GM12878 (cell line): Measurements from ENCODE around the gene CHMP3. TPM values are rescaled to one million over a fixed set of nuclear protein-coding genes. Genes with fewer than 3 reads are reported as not detected.

Source experiments
- ATAC-seq: fragments of 200-7000 bp; cut with Tn5 transposase; 3 replicates; pipeline ENCODE4 v1.9.1; 2020; ENCODE audit warnings: mild to moderate bottlenecking, moderate library complexity
- BruUV-seq: library from RNA; stranded (reverse); fragments of 400-500 nt; replicated peaks from 2 replicates; lab custom pipeline; 2021; lab: Mats Ljungman, UMichigan
- CTCF ChIA-PET: fragments of 300-600 bp; sonication (Branson Sonifier 250); formaldehyde crosslinking; extraction: SDS; loops from one replicate; lab custom pipeline; 2021; ENCODE audit warnings: inconsistent platforms; lab: Yijun Ruan, JAX
- POLR2A ChIA-PET: fragments of 350-600 bp; formaldehyde crosslinking; extraction: SDS; loops from one replicate; lab custom pipeline; 2021; ENCODE audit warnings: inconsistent platforms; lab: Charles Lee
- RAD21 ChIA-PET: fragments of 300-600 bp; sonication (Branson Sonifier 250); formaldehyde crosslinking; loops from one replicate; lab custom pipeline; 2023; ENCODE audit warnings: antibody characterized with exemption; ENCODE audit not compliant: unreplicated experiment; lab: Charles Lee
- SMC1A ChIA-PET: fragments of 300-600 bp; sonication (Branson Sonifier 250); formaldehyde crosslinking; loops from one replicate; lab custom pipeline; 2023; ENCODE audit not compliant: unreplicated experiment, uncharacterized antibody; lab: Charles Lee
- DNase-seq: peaks from one replicate; pipeline ENCODE4 v3.0.0-alpha.2; 2011; ENCODE audit warnings: low read depth, low spot score
- FAIRE-seq: peaks from 3 replicates; lab custom pipeline; 2011; peaks lifted over from hg19 to GRCh38; lab: Jason Lieb, UNC
- H2AFZ ChIP-seq: 2 replicates; pipeline ENCODE4 v1.6.0; 2011; ENCODE audit warnings: low read depth, low read length, control low read depth; ENCODE audit not compliant: control insufficient read depth
- H3K27ac ChIP-seq: 2 replicates; pipeline ENCODE4 v1.5.1; 2011; ENCODE audit warnings: control low read depth; ENCODE audit not compliant: control insufficient read depth, insufficient read depth
- H3K27me3 ChIP-seq, 2 experiments: replicated peaks in 1 of 2; 2 replicates each; pipeline versions ENCODE4 v1.6.0 to v1.6.1; 2011; ENCODE audit warnings: low read length in 1 of 2; ENCODE audit not compliant: control insufficient read depth in 2 of 2, insufficient read depth in 2 of 2
- H3K36me3 ChIP-seq, 2 experiments: 2 replicates each; pipeline ENCODE4 v1.5.1; 2011; ENCODE audit warnings: low read length in 1 of 2; ENCODE audit not compliant: control insufficient read depth in 2 of 2, insufficient read depth in 2 of 2
- H3K4me1 ChIP-seq: 2 replicates; pipeline ENCODE4 v1.6.1; 2011; ENCODE audit warnings: mild to moderate bottlenecking, low read length, moderate library complexity, mixed read lengths; ENCODE audit not compliant: control insufficient read depth, insufficient read depth
- H3K4me2 ChIP-seq: 2 replicates; pipeline ENCODE4 v1.6.0; 2011; ENCODE audit warnings: control low read depth; ENCODE audit not compliant: control insufficient read depth, insufficient read depth
- H3K4me3 ChIP-seq: fragments of 200-600 bp; sonication (generic); 2 replicates; pipeline ENCODE4 v1.5.1; 2016
- H3K79me2 ChIP-seq: 2 replicates; pipeline ENCODE4 v1.6.0; 2011; ENCODE audit warnings: low read length; ENCODE audit not compliant: control insufficient read depth, insufficient read depth
- H3K9ac ChIP-seq: 2 replicates; pipeline ENCODE4 v1.8.0; 2011; ENCODE audit warnings: low read length, control low read depth, mixed read lengths; ENCODE audit not compliant: control insufficient read depth, insufficient read depth
- H3K9me3 ChIP-seq: replicated peaks from 3 replicates; pipeline ENCODE4 v1.5.1; 2011; ENCODE audit warnings: mild to moderate bottlenecking, low read length; ENCODE audit not compliant: control insufficient read depth, insufficient read depth
- H4K20me1 ChIP-seq: 2 replicates; pipeline ENCODE4 v1.6.0; 2011; ENCODE audit not compliant: control insufficient read depth, insufficient read depth
- BCL3 ChIP-seq: IDR thresholded peaks from 2 replicates; pipeline ENCODE4 v1.6.1; 2011; ENCODE audit warnings: borderline replicate concordance, low read depth, mild to moderate bottlenecking, moderate library complexity, low read length; ENCODE audit not compliant: insufficient read depth, poor library complexity, severe bottlenecking
- BMI1 ChIP-seq: fragments of 450-650 bp; IDR thresholded peaks from 2 replicates; pipeline ENCODE4 v1.6.1; 2016; ENCODE audit warnings: mild to moderate bottlenecking, moderate library complexity, borderline replicate concordance
- CEBPB ChIP-seq, 2 experiments: fragments of 150-350 bp in 1 of 2; IDR thresholded peaks; 2 replicates each; pipeline ENCODE4 v1.6.1; 2012 to 2014; ENCODE audit warnings: low read depth in 2 of 2, low read length in 2 of 2, borderline replicate concordance in 1 of 2, inconsistent platforms in 1 of 2
- CTCF ChIP-seq, 3 experiments: IDR thresholded peaks in 2 of 3; conservative IDR thresholded peaks in 1 of 3; 2 replicates each; pipeline ENCODE4 v1.5.1; 2011; ENCODE audit warnings: low read depth in 3 of 3, low read length in 3 of 3, mild to moderate bottlenecking in 3 of 3, control low read depth in 2 of 3, moderate library complexity in 2 of 3, inconsistent platforms in 1 of 3, mixed read lengths in 1 of 3; ENCODE audit not compliant: control insufficient read depth in 2 of 3, insufficient read depth in 1 of 3; ENCODE audit errors: extremely low read depth in 1 of 3
- DPF2 ChIP-seq: fragments of 450-650 bp; IDR thresholded peaks from 2 replicates; pipeline ENCODE4 v1.6.1; 2017; ENCODE audit warnings: mild to moderate bottlenecking
- EED ChIP-seq: sonication (generic); IDR thresholded peaks from 2 replicates; pipeline ENCODE4 v1.6.1; 2016; ENCODE audit warnings: antibody characterized with exemption, low read depth
- ESRRA ChIP-seq: IDR thresholded peaks from 2 replicates; pipeline ENCODE4 v1.6.1; 2012; ENCODE audit warnings: mild to moderate bottlenecking, low read length, improper control_type of control experiment
- HDAC2 ChIP-seq: fragments of 200-600 bp; sonication (generic); IDR thresholded peaks from 2 replicates; pipeline ENCODE4 v1.6.1; 2017
- IKZF2 ChIP-seq, 2 experiments: fragments of 450-650 bp; IDR thresholded peaks; 2 replicates each; pipeline ENCODE4 v1.6.1; 2017; ENCODE audit warnings: mild to moderate bottlenecking in 2 of 2, moderate library complexity in 2 of 2
- NFYB ChIP-seq: IDR thresholded peaks from 2 replicates; pipeline ENCODE4 v1.6.1; 2011; ENCODE audit warnings: low read depth, mild to moderate bottlenecking, low read length, improper control_type of control experiment, moderate library complexity; ENCODE audit not compliant: insufficient read depth
- RAD21 ChIP-seq: IDR thresholded peaks from 2 replicates; pipeline ENCODE4 v1.6.1; 2011; ENCODE audit warnings: mild to moderate bottlenecking, low read depth, low read length, moderate library complexity; ENCODE audit not compliant: insufficient read depth
- RB1 ChIP-seq: fragments of 450-650 bp; formaldehyde crosslinking; IDR thresholded peaks from 2 replicates; pipeline ENCODE4 v1.6.1; 2017; ENCODE audit warnings: mild to moderate bottlenecking, borderline replicate concordance
- SIX5 ChIP-seq: IDR thresholded peaks from 2 replicates; pipeline ENCODE4 v1.6.1; 2011; ENCODE audit warnings: mild to moderate bottlenecking, low read depth, low read length, moderate library complexity; ENCODE audit not compliant: severe bottlenecking
- SPI1 ChIP-seq: IDR thresholded peaks from 2 replicates; pipeline ENCODE4 v1.6.1; 2011; ENCODE audit warnings: low read depth, mild to moderate bottlenecking, low read length, moderate library complexity, borderline replicate concordance; ENCODE audit not compliant: insufficient read depth
- SRF ChIP-seq, 2 experiments: IDR thresholded peaks; 2 replicates each; pipeline ENCODE4 v1.6.1; 2011; ENCODE audit warnings: low read depth in 2 of 2, low read length in 2 of 2, mild to moderate bottlenecking in 1 of 2, moderate library complexity in 1 of 2
- STAT1 ChIP-seq: fragments of 450-650 bp; conservative IDR thresholded peaks from 2 replicates; pipeline ENCODE4 v1.6.1; 2014; ENCODE audit warnings: antibody characterized with exemption, mild to moderate bottlenecking
- YY1 ChIP-seq: IDR thresholded peaks from 2 replicates; pipeline ENCODE4 v1.6.1; 2011; ENCODE audit warnings: low read depth, mild to moderate bottlenecking, low read length
- ZBED1 ChIP-seq: IDR thresholded peaks from 2 replicates; pipeline ENCODE4 v1.6.1; 2016; ENCODE audit warnings: borderline replicate concordance
- ZNF687 ChIP-seq: fragments of 450-650 bp; IDR thresholded peaks from 2 replicates; pipeline ENCODE4 v1.6.1; 2017; ENCODE audit warnings: mild to moderate bottlenecking, moderate library complexity
- WGBS: methylation state at CpG from one replicate; pipeline ENCODE4 v1.1.6; 2016; ENCODE audit warnings: low lambda C conversion rate; ENCODE audit not compliant: insufficient replicate concordance, insufficient coverage; ENCODE audit errors: missing lambda C conversion rate; 5-methylcytosine and 5-hydroxymethylcytosine counted together
- in situ Hi-C: fragments of 300-500 bp; cut with MboI; formaldehyde crosslinking; loops from 9 replicates; pipeline ENCODE4 v1.14.3; 2018; ENCODE audit warnings: mixed read lengths
- intact Hi-C: fragments of 100-400 bp; cut with micrococcal nuclease; formaldehyde crosslinking; loops from one replicate; pipeline ENCODE4 v1.14.2; 2022; ENCODE audit not compliant: unreplicated experiment
- polyA plus RNA-seq, 11 experiments: library from polyadenylated mRNA; depleted of rRNA in 4 of 11; unstranded in 6 of 11; stranded (reverse) in 5 of 11; fragments of >200 nt; fragmentation: Nextera tagmentation in 4 of 11; fragmentation: Illumina TruSeq in 1 of 11; extraction: Ambion mirVana in 4 of 11; extraction: Trizol in 1 of 11; gene quantifications; 1 replicate in 1 of 11; 2 replicates in 10 of 11; pipeline versions ENCODE4 v1.2.1 to v1.2.3, GENCODE V29; 2011 to 2016; ENCODE audit warnings: inconsistent platforms in 2 of 11, missing spikeins in 2 of 11, low read depth in 1 of 11
- total RNA-seq, 4 experiments: library from RNA; depleted of rRNA in 3 of 4; stranded (reverse); fragments of >200 nt in 3 of 4; fragmentation: Illumina TruSeq in 1 of 4; extraction: Trizol in 1 of 4; gene quantifications; 2 replicates each; pipeline versions ENCODE4 v1.2.1 to v1.2.3, GENCODE V29; 2013 to 2021

The CHMP3 gene
- total and polyA plus RNA-seq, 10 of the 15 experiments (the other 5 are each of a cell fraction or from before 2014, with no cell fraction given): 22.5 to 56.8 (median 32.5) TPM

GRCh38 chr2:86542814-86543213 is 20.4 kb downstream of the CHMP3 start:
- H3K4me1 ChIP-seq: no peaks in the 10 kb centered on the region
- SMC1A ChIA-PET: no interaction called here
- no peak overlapping the region for H2AFZ ChIP-seq
- H3K36me3 ChIP-seq: no peaks in the 10 kb centered on the region; a peak in 1 of 4 replicates
- no peak overlapping the region for H3K4me3 ChIP-seq
- CTCF ChIA-PET: interaction anchor here (1.0 kb wide), 1 partner anchor 11 kb away, joined by 3 read pairs; no protein-coding TSS in a partner anchor
- no peak overlapping the region for H3K27ac ChIP-seq
- ATAC-seq (no peak), DNase-seq (no peak), FAIRE-seq (no peak)
- intact Hi-C loops (no loop called here), in situ Hi-C loops (no loop called here)
- RAD21 ChIA-PET: no interaction called here
- no peaks in the 10 kb centered on the region for H3K79me2 ChIP-seq
- H3K27me3 ChIP-seq: no peaks in the 10 kb centered on the region
- H3K9ac ChIP-seq: no peak overlapping the region
- BruUV-seq: no TSS peak
- POLR2A ChIA-PET: no interaction called here
- 0% methylated on average over 1 of the region's 1 CpG for WGBS
- H4K20me1 ChIP-seq: no peaks in the 10 kb centered on the region
- H3K9me3 ChIP-seq: no peaks in the 10 kb centered on the region; the same call in 1 of the 3 replicates
- no peak overlapping the region for H3K4me2 ChIP-seq
- TF ChIP-seq RAD21: no peak
- TF ChIP-seq IKZF2 (IDR thresholded peaks at IDR 0.05): no peak
- no peak for TF ChIP-seq CEBPB (IDR thresholded peaks at IDR 0.05; ENCODE audit: borderline replicate concordance in 1 of 2, low read depth in 2 of 2, low read length in 2 of 2)
- no peak for TF ChIP-seq NFYB
- TF ChIP-seq SIX5: no peak
- no peak for TF ChIP-seq EED
- TF ChIP-seq CTCF (IDR thresholded peaks at IDR 0.05 in 2 of 3, conservative IDR thresholded peaks at IDR 0.05 in 1 of 3; ENCODE audit: control insufficient read depth in 2 of 3, extremely low read depth in 1 of 3, insufficient read depth in 1 of 3, low read depth in 3 of 3, low read length in 3 of 3): no peak
- TF ChIP-seq ZNF687: no peak
- TF ChIP-seq STAT1: no peak
- no peak for TF ChIP-seq BMI1
- TF ChIP-seq RB1: no peak
- TF ChIP-seq SRF (IDR thresholded peaks at IDR 0.05; ENCODE audit: low read depth in 2 of 2, low read length in 2 of 2): no peak
- no peak for TF ChIP-seq BCL3
- no peak for TF ChIP-seq DPF2
- TF ChIP-seq YY1: no peak
- no peak for TF ChIP-seq ESRRA
- TF ChIP-seq HDAC2: no peak
- TF ChIP-seq ZBED1: no peak
- no peak for TF ChIP-seq SPI1
